ENCODE measurements around the gene ERFL.

DNA sequence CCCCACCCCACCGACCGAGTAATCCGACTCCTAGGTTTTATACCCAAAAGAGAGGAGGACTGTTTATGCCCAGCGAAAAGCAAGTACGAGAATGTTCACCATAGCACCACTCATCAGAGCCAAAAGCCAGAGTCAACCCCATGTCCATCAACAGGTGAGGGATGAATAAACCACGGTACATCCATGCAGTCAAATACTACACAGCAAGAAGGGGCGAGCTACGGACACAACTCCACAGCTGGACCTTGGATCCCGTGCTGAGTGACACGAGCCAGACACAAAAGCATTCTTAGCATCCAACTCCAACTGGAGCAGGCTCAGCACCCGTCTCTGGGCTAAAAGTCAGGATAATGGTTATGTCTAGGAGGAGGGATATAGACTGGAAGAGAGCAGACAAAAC is 43.1 kb upstream of the ERFL start:
- TF ChIP-seq, protein P1, sequence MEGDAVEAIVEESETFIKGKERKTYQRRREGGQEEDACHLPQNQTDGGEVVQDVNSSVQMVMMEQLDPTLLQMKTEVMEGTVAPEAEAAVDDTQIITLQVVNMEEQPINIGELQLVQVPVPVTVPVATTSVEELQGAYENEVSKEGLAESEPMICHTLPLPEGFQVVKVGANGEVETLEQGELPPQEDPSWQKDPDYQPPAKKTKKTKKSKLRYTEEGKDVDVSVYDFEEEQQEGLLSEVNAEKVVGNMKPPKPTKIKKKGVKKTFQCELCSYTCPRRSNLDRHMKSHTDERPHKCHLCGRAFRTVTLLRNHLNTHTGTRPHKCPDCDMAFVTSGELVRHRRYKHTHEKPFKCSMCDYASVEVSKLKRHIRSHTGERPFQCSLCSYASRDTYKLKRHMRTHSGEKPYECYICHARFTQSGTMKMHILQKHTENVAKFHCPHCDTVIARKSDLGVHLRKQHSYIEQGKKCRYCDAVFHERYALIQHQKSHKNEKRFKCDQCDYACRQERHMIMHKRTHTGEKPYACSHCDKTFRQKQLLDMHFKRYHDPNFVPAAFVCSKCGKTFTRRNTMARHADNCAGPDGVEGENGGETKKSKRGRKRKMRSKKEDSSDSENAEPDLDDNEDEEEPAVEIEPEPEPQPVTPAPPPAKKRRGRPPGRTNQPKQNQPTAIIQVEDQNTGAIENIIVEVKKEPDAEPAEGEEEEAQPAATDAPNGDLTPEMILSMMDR (IDR thresholded peaks at IDR 0.05; ENCODE audit: low read depth, low read length), result no peak
- no peak for TF ChIP-seq EZH2phosphoT487 (IDR thresholded peaks at IDR 0.05; ENCODE audit: low read depth)

Data from OCI-LY3 (cell line).